ENCODE results near the gene NPFF. TPM values are rescaled to one million over a fixed set of nuclear protein-coding genes. Genes with fewer than 3 reads are reported as not detected.
A peak's percentile ranks its signal among the peaks of the same experiment; 100 is the strongest.

Gene NPFF
- total RNA-seq, 1 donor: not detected

DNA sequence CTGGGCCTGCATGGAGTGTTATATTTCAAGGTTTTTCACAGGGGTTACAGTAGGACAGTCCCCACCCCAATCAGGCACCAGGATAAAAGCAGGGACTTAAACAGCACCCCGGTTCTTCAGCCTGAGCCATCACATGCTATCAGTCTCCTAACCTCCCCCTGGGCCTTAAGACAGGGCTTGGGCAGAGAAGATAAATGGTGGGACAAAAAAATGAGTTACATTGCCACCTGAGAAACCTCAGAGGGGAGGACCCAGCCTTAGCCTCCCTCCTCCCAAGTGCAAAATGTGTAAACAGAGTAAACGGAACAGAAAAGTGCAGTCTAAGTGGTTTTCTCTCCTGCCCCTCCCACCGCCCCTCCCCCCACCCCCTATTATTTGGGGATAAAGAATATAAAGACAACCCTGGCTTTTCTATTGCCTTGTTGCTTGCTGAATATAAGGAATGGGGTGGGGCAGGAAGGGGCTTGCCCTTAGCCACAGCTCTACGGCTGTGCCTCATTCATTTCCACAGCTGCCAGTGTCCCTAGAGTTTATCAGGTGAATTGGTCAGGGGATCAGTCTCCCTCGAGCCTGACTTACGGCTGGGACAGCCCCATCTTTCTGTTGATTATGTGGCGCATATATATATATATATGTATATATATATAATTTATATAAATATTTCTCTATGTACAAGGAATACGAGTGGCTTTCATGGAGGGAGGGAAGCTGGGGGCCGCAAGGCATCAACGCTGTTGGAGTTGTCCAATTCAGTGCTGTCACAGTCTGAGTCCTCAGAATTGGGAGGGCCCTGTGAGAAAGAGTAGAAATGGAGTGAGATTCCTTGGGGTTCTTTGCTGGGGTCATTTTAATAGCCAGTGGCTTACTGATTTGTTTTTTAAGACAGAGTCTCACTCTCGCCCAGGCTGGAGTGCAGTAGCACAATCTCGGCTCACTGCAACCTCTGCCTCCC is 26.5 kb downstream of the NPFF start:
- Histone ChIP-seq H3K27ac (ENCODE audit: low read depth, low read length) (peak overlapping the region; percentile 60), H3K27me3 (ENCODE audit: insufficient read depth, low read length) (no peaks in the 10 kb centered on the region), H3K4me3 (ENCODE audit: insufficient read depth, low read length) (no peak overlapping the region), H4K20me1 (ENCODE audit: insufficient read depth, low read length) (peaks cover 68% of the 10 kb centered on the region), H2AFZ (ENCODE audit: low read length) (no peak overlapping the region), H3K9me3 (ENCODE audit: low read depth, low read length) (no peaks in the 10 kb centered on the region), H3K4me1 (ENCODE audit: insufficient read depth, low read length) (peaks cover 58% of the 10 kb centered on the region), H3K79me2 (ENCODE audit: insufficient read depth, low read length) (peaks cover 36% of the 10 kb centered on the region), H3K4me2 (ENCODE audit: insufficient read depth, low read length) (no peak overlapping the region), H3K36me3 (ENCODE audit: insufficient read depth, low read length) (peaks cover 96% of the 10 kb centered on the region)
- peak; percentile 66 for DNase-seq (ENCODE audit: insufficient read length, low spot score, missing footprints)
- no peak for TF ChIP-seq CTCF (IDR thresholded peaks at IDR 0.05; ENCODE audit: extremely low read depth, low read depth, low read length)

DNA sequence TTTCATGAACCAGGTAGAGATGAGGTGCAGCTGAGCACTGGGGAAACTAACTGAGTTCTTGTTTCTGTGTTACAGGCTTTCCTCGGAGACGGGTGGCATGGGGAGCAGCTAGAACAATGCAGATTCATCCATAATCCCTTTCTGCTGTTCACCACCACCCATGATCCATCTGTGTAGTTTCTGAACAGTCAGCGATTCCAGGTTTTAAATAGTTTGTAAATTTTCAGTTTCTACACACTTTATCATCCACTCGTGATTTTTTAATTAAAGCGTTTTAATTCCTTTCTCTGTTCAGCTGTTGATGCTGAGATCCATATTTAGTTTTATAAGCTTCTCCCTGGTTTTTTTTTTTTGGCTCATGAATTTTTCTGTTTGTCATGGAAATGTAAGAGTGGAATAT is 28.0 kb downstream of the NPFF start:
- no peaks in the 10 kb centered on the region for H3K27me3 ChIP-seq (ENCODE audit: insufficient read depth, low read length)
- no peak for TF ChIP-seq CTCF (IDR thresholded peaks at IDR 0.05; ENCODE audit: extremely low read depth, low read depth, low read length)
- H2AFZ ChIP-seq (ENCODE audit: low read length): no peak overlapping the region
- DNase-seq (ENCODE audit: insufficient read length, low spot score, missing footprints): no peak
- no peaks in the 10 kb centered on the region for H3K9me3 ChIP-seq (ENCODE audit: low read depth, low read length)
- peaks cover 97% of the 10 kb centered on the region for H3K36me3 ChIP-seq (ENCODE audit: insufficient read depth, low read length)
- H3K4me1 ChIP-seq (ENCODE audit: insufficient read depth, low read length): peaks cover 69% of the 10 kb centered on the region
- H3K79me2 ChIP-seq (ENCODE audit: insufficient read depth, low read length): peaks cover 49% of the 10 kb centered on the region
- peaks cover 78% of the 10 kb centered on the region for H4K20me1 ChIP-seq (ENCODE audit: insufficient read depth, low read length)
- no peak overlapping the region for H3K4me2 ChIP-seq (ENCODE audit: insufficient read depth, low read length)
- peak overlapping the region; percentile 60 for H3K27ac ChIP-seq (ENCODE audit: low read depth, low read length)
- no peak overlapping the region for H3K4me3 ChIP-seq (ENCODE audit: insufficient read depth, low read length)

GRCh38 chr12:53478865-53479264 is 28.4 kb downstream of the NPFF start:
- Histone ChIP-seq H2AFZ (ENCODE audit: low read length) (no peak overlapping the region), H3K4me2 (ENCODE audit: insufficient read depth, low read length) (no peak overlapping the region), H3K4me3 (ENCODE audit: insufficient read depth, low read length) (no peak overlapping the region), H3K4me1 (ENCODE audit: insufficient read depth, low read length) (peaks cover 70% of the 10 kb centered on the region), H3K9me3 (ENCODE audit: low read depth, low read length) (no peaks in the 10 kb centered on the region), H3K36me3 (ENCODE audit: insufficient read depth, low read length) (peaks cover 97% of the 10 kb centered on the region), H3K27me3 (ENCODE audit: insufficient read depth, low read length) (no peaks in the 10 kb centered on the region), H4K20me1 (ENCODE audit: insufficient read depth, low read length) (peaks cover 82% of the 10 kb centered on the region), H3K27ac (ENCODE audit: low read depth, low read length) (peak overlapping the region; percentile 60), H3K79me2 (ENCODE audit: insufficient read depth, low read length) (peaks cover 54% of the 10 kb centered on the region)
- TF ChIP-seq CTCF (IDR thresholded peaks at IDR 0.05; ENCODE audit: extremely low read depth, low read depth, low read length): no peak
- DNase-seq (ENCODE audit: insufficient read length, low spot score, missing footprints): peak; percentile 49

GRCh38 chr12:53476769-53477209 is 30.5 kb downstream of the NPFF start:
- DNase-seq (ENCODE audit: insufficient read length, low spot score, missing footprints): peak; percentile 32
- Histone ChIP-seq H3K27ac (ENCODE audit: low read depth, low read length) (peak overlapping the region; percentile 2), H3K4me3 (ENCODE audit: insufficient read depth, low read length) (no peak overlapping the region), H3K27me3 (ENCODE audit: insufficient read depth, low read length) (no peaks in the 10 kb centered on the region), H3K9me3 (ENCODE audit: low read depth, low read length) (no peaks in the 10 kb centered on the region), H3K4me1 (ENCODE audit: insufficient read depth, low read length) (peaks cover 86% of the 10 kb centered on the region), H3K4me2 (ENCODE audit: insufficient read depth, low read length) (no peak overlapping the region), H2AFZ (ENCODE audit: low read length) (no peak overlapping the region), H3K36me3 (ENCODE audit: insufficient read depth, low read length) (peaks cover 94% of the 10 kb centered on the region), H4K20me1 (ENCODE audit: insufficient read depth, low read length) (peaks cover 87% of the 10 kb centered on the region), H3K79me2 (ENCODE audit: insufficient read depth, low read length) (peaks cover 68% of the 10 kb centered on the region)
- TF ChIP-seq CTCF (IDR thresholded peaks at IDR 0.05; ENCODE audit: extremely low read depth, low read depth, low read length): peak; percentile 45
